Gastroesophageal sphincter (tissue), 4 donors: ENCODE measurements around the gene PRRX2. TPM values are rescaled to one million over a fixed set of nuclear protein-coding genes. Genes with fewer than 3 reads are reported as not detected.

Experiments
- ATAC-seq: fragments of 150-250 bp; one replicate; pipeline ENCODE4 v1.9.1; 2016; ENCODE audit warnings: mild to moderate bottlenecking, moderate library complexity
- H3K27ac ChIP-seq, 4 donors: fragments of 200-600 bp; sonication (generic) in 3 of 4; 1 replicate in 3 of 4; 2 replicates in 1 of 4; pipeline ENCODE4 v1.5.1; 2016 to 2019
- H3K27me3 ChIP-seq: fragments of 200-600 bp; sonication (generic); one replicate; pipeline ENCODE4 v1.5.1; 2019
- H3K36me3 ChIP-seq, 2 donors: fragments of 200-600 bp; sonication (generic); one replicate each; pipeline ENCODE4 v1.5.1; 2019; ENCODE audit warnings: control low read depth in 1 of 2
- H3K4me1 ChIP-seq, 3 donors: fragments of 200-600 bp; sonication (generic); 1 replicate in 2 of 3; 2 replicates in 1 of 3; pipeline ENCODE4 v1.5.1; 2016 to 2019; ENCODE audit warnings: control low read depth in 2 of 3
- H3K4me3 ChIP-seq, 2 donors: fragments of 200-600 bp; sonication (generic); one replicate each; pipeline ENCODE4 v1.5.1; 2019; ENCODE audit warnings: mild to moderate bottlenecking in 1 of 2, moderate library complexity in 1 of 2
- H3K9me3 ChIP-seq, 3 donors: fragments of 200-600 bp; sonication (generic); one replicate each; pipeline ENCODE4 v1.5.1; 2017 to 2019; ENCODE audit warnings: control low read depth in 2 of 3
- EP300 ChIP-seq: sonication (generic); formaldehyde crosslinking; IDR thresholded peaks from one replicate; pipeline ENCODE4 v1.6.1; 2017; ENCODE audit warnings: antibody characterized with exemption, mild to moderate bottlenecking
- POLR2A ChIP-seq, 2 donors: fragments of 450-650 bp; IDR thresholded peaks; one replicate each; pipeline ENCODE4 v1.6.1; 2017; ENCODE audit warnings: antibody characterized with exemption in 2 of 2, mild to moderate bottlenecking in 2 of 2, moderate library complexity in 1 of 2
- POLR2AphosphoS5 ChIP-seq: sonication (generic); formaldehyde crosslinking; IDR thresholded peaks from one replicate; pipeline ENCODE4 v1.6.1; 2017; ENCODE audit warnings: antibody characterized with exemption
- WGBS, 2 donors: methylation state at CpG; one replicate each; pipeline ENCODE4 v1.1.5; 2018; ENCODE audit warnings: low coverage in 1 of 2; 5-methylcytosine and 5-hydroxymethylcytosine counted together
- total RNA-seq, 4 donors: library from RNA; depleted of rRNA; stranded (reverse); fragments of >200 nt; gene quantifications; one replicate each; pipeline ENCODE4 v1.1.0, GENCODE V29; 2016
- TF ChIP-seq, protein P1 (sequence below), 4 experiments: fragments of 200-600 bp in 2 of 4; fragments of 450-650 bp in 2 of 4; sonication (generic) in 1 of 4; IDR thresholded peaks; one replicate each; pipeline ENCODE4 v1.5.1; 2017 to 2019; ENCODE audit warnings: antibody characterized with exemption in 4 of 4, mild to moderate bottlenecking in 2 of 4, moderate library complexity in 2 of 4

The PRRX2 gene
- total RNA-seq, 4 donors from 2014 or later = 0.93 to 12.1 (median 7.1) TPM

DNA sequence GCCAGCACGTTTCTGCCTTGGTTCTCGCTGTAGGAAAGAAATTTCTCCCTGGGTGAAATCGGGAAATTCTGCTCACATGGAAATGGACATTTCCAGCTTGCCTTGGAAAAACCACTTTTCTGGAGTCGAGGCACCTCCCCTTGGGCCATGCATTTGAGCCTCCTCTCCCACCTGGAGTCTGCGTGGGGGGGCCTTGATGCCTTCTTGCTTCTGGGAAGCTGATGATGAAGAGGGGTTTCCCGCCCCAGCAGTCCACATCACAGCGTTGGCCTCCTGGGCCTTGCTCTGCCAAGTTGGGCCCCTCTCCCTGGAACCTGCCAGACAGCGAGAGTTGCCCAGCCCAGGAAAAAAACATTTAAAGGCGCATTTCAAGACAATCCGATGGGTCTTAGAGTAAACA lies 21.7 kb upstream of the PRRX2 start:
- H3K9me3 ChIP-seq = no peaks in the 10 kb centered on the region
- H3K36me3 ChIP-seq = peaks cover 0 to 8% of the 10 kb centered on the region in 2 donors
- H3K4me3 ChIP-seq = no peak overlapping the region
- TF ChIP-seq, protein P1, sequence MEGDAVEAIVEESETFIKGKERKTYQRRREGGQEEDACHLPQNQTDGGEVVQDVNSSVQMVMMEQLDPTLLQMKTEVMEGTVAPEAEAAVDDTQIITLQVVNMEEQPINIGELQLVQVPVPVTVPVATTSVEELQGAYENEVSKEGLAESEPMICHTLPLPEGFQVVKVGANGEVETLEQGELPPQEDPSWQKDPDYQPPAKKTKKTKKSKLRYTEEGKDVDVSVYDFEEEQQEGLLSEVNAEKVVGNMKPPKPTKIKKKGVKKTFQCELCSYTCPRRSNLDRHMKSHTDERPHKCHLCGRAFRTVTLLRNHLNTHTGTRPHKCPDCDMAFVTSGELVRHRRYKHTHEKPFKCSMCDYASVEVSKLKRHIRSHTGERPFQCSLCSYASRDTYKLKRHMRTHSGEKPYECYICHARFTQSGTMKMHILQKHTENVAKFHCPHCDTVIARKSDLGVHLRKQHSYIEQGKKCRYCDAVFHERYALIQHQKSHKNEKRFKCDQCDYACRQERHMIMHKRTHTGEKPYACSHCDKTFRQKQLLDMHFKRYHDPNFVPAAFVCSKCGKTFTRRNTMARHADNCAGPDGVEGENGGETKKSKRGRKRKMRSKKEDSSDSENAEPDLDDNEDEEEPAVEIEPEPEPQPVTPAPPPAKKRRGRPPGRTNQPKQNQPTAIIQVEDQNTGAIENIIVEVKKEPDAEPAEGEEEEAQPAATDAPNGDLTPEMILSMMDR (IDR thresholded peaks at IDR 0.05) = no peak
- TF ChIP-seq POLR2AphosphoS5 = no peak
- TF ChIP-seq POLR2A (IDR thresholded peaks at IDR 0.05) = no peak
- no peak for TF ChIP-seq EP300
- peaks cover 3 to 35% (median 20%) of the 10 kb centered on the region in 3 donors for H3K4me1 ChIP-seq
- 71 to 86% methylated on average over 3 to 8 of the region's 10 CpGs for WGBS, 2 donors
- ATAC-seq = no peak
- H3K27me3 ChIP-seq = no peaks in the 10 kb centered on the region
- H3K27ac ChIP-seq = no peak overlapping the region

DNA sequence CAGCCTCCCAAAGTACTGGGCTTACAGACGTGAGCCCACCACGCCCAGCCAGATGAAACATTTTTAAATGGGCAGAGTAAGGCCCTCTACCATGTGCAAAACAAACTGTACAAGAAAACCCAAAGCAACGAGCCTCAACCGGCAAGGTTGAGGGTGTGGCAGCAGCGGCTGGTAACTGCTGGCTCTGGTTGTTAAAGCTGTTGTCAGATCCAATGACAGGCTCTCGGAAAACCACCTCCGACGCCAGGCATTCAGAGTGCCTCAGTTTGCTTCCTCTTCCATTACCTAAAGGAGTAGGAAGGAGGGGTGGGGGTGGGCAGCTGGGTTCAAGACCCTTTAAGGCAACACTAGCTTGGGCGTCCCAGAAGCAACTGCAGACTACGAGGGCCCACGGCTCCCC lies 21.1 kb upstream of the PRRX2 start:
- 45 to 70% methylated on average over 2 to 4 of the region's 11 CpGs for WGBS, 2 donors
- H3K27ac ChIP-seq = no peak overlapping the region
- no peak for ATAC-seq
- no peak for TF ChIP-seq EP300
- TF ChIP-seq, protein P1 (IDR thresholded peaks at IDR 0.05) = no peak
- TF ChIP-seq POLR2A (IDR thresholded peaks at IDR 0.05) = no peak
- no peak for TF ChIP-seq POLR2AphosphoS5
- no peaks in the 10 kb centered on the region for H3K9me3 ChIP-seq
- H3K4me1 ChIP-seq = peaks cover 3 to 29% (median 20%) of the 10 kb centered on the region in 3 donors
- H3K4me3 ChIP-seq = no peak overlapping the region
- H3K27me3 ChIP-seq = no peaks in the 10 kb centered on the region
- peaks cover 0 to 1% of the 10 kb centered on the region in 2 donors for H3K36me3 ChIP-seq

DNA sequence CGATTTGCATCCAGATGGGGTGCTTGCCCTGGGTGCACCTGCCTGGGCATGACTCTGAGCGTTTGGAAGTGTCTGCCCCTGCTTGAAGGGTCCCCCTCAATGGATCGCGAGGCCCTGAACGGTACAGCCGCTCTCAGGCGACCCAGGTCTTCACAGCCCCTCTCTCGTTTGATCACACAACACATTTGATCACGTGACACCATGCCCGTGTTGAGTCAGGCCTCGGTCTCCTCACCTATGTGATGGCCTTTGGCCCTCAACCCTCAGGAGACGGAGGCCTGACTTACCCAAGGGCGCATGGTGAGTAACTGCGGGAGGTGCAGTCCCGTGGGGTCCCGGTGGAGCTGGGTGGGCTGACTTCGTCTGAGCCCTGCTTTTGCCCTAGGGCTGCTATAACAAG lies 20.5 kb upstream of the PRRX2 start:
- Histone ChIP-seq H3K4me3 (no peak overlapping the region), H3K27me3 (no peaks in the 10 kb centered on the region), H3K36me3 (no peaks in the 10 kb centered on the region), H3K4me1 (peaks cover 3 to 23% (median 15%) of the 10 kb centered on the region in 3 donors), H3K27ac (no peak overlapping the region), H3K9me3 (no peaks in the 10 kb centered on the region)
- ATAC-seq = no peak
- no CpG with 5 or more reads among the region's 17 CpGs for WGBS, 2 donors
- TF ChIP-seq POLR2AphosphoS5 = no peak
- no peak for TF ChIP-seq EP300
- TF ChIP-seq POLR2A (IDR thresholded peaks at IDR 0.05) = no peak

DNA sequence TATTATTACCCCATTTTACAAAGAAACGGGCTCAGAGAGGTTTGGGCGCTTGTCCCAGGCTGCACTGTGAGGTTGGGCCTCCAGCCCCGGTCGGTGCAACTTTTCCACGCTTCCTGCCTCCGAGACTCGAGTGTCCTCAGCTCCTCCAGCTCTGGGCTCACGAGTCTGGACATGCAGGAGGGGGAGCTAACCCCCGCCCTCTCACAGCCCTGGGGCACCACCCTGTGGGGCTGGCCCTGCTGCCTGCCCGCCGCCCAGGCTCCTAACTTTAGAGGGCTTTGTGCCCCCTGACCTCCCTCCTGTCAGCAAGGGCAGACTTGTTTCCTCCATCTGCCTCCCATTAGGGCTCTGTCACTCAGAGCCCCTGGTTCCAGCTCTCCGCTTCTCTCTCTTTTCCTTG lies 19.2 kb upstream of the PRRX2 start:
- no peak for ATAC-seq
- WGBS, 2 donors = 83% methylated on average over 5 of the region's 12 CpGs; no CpG with 5 or more reads in 1 of the 2 donors
- no peak overlapping the region for H3K4me3 ChIP-seq

DNA sequence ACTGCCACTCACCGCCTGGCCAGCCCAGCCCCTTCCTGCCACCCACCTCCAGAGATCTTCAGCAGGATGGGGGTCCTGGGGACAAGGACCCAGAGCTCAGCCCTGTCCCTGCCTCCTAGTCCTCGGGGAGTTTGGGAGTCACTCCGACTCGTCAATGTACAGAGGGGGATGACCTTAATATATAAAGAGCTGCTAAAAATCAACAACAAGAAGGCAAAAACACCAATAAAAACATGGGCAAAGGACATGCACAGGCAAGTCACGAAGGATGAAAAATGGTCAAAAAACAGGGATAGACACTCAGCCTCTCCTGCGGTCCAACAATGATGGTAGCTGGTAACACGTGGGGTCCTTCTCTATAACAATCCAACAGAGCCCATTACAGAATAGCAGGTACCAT lies 18.8 kb upstream of the PRRX2 start:
- H3K36me3 ChIP-seq = no peaks in the 10 kb centered on the region
- no peak overlapping the region for H3K4me3 ChIP-seq
- no peak for ATAC-seq
- no peaks in the 10 kb centered on the region for H3K9me3 ChIP-seq
- no peak overlapping the region for H3K27ac ChIP-seq
- no peaks in the 10 kb centered on the region for H3K27me3 ChIP-seq
- H3K4me1 ChIP-seq = peaks cover 0 to 7% (median 0%) of the 10 kb centered on the region in 3 donors
- TF ChIP-seq POLR2AphosphoS5 = no peak
- no peak for TF ChIP-seq POLR2A (IDR thresholded peaks at IDR 0.05)
- no peak for TF ChIP-seq EP300
- TF ChIP-seq, protein P1 (IDR thresholded peaks at IDR 0.05) = no peak
- 75 to 95% methylated on average over 2 to 5 of the region's 7 CpGs for WGBS, 2 donors

More for the DNA sequence above, 19.2 kb upstream of the PRRX2 start:
- Histone ChIP-seq H3K9me3 (no peaks in the 10 kb centered on the region), H3K27me3 (no peaks in the 10 kb centered on the region), H3K4me1 (peaks cover 0 to 10% (median 2%) of the 10 kb centered on the region in 3 donors), H3K27ac (no peak overlapping the region), H3K36me3 (no peaks in the 10 kb centered on the region)
- TF ChIP-seq EP300 (no peak), POLR2A (IDR thresholded peaks at IDR 0.05) (no peak), POLR2AphosphoS5 (no peak)
- TF ChIP-seq, protein P1 (IDR thresholded peaks at IDR 0.05) = no peak
